GM23338 (cell line): ENCODE data around the gene SPECC1. TPM values are rescaled to one million over a fixed set of nuclear protein-coding genes. Genes with fewer than 3 reads are reported as not detected.

ENCODE experiments used
- ATAC-seq: fragments of 200-7000 bp; cut with Tn5 transposase; 3 replicates; pipeline ENCODE4 v1.9.1; 2020
- DNase-seq: peaks from one replicate; pipeline ENCODE4 v3.0.0-alpha.2; 2015; ENCODE audit warnings: low spot score
- H2AFZ ChIP-seq: fragments of 200-600 bp; sonication (generic); 2 replicates; pipeline ENCODE4 v1.8.0; 2016; ENCODE audit warnings: antibody characterized with exemption, mild to moderate bottlenecking, moderate library complexity
- H3F3A ChIP-seq: fragments of 200-600 bp; sonication (generic); replicated peaks from 2 replicates; pipeline ENCODE4 v1.8.0; 2017; ENCODE audit warnings: antibody characterized with exemption, mixed run types, low read depth
- H3K27ac ChIP-seq: fragments of 200-600 bp; sonication (generic); 2 replicates; pipeline ENCODE4 v1.6.1; 2016; ENCODE audit warnings: low read depth
- H3K27me3 ChIP-seq: fragments of 200-600 bp; sonication (generic); 2 replicates; pipeline ENCODE4 v1.8.0; 2016; ENCODE audit warnings: mild to moderate bottlenecking, mixed run types, moderate library complexity; ENCODE audit not compliant: insufficient read depth
- H3K36me3 ChIP-seq: fragments of 200-600 bp; sonication (generic); 2 replicates; pipeline ENCODE4 v1.8.0; 2016; ENCODE audit warnings: mild to moderate bottlenecking; ENCODE audit not compliant: insufficient read depth
- H3K4me1 ChIP-seq: fragments of 200-600 bp; sonication (generic); 2 replicates; pipeline ENCODE4 v1.8.0; 2016; ENCODE audit warnings: mild to moderate bottlenecking, moderate library complexity; ENCODE audit not compliant: insufficient read depth
- H3K4me2 ChIP-seq: fragments of 200-600 bp; sonication (generic); 2 replicates; pipeline ENCODE4 v1.7.1; 2017; ENCODE audit warnings: mixed run types
- H3K4me3 ChIP-seq: fragments of 200-600 bp; sonication (generic); 2 replicates; pipeline ENCODE4 v1.6.1; 2016; ENCODE audit warnings: mixed run types
- H3K79me2 ChIP-seq: fragments of 200-600 bp; sonication (generic); replicated peaks from 2 replicates; pipeline ENCODE4 v1.8.0; 2017; ENCODE audit warnings: mild to moderate bottlenecking; ENCODE audit not compliant: insufficient read depth
- H3K9me2 ChIP-seq: fragments of 200-600 bp; sonication (generic); 2 replicates; pipeline ENCODE4 v1.8.0; 2017; ENCODE audit not compliant: insufficient read depth
- H4K20me1 ChIP-seq: fragments of 200-600 bp; sonication (generic); replicated peaks from 2 replicates; pipeline ENCODE4 v1.8.0; 2017; ENCODE audit warnings: mild to moderate bottlenecking; ENCODE audit not compliant: insufficient read depth
- H3K27ac Mint-ChIP-seq: 2 replicates; pipeline ENCODE4 v1.8.0; 2020; ENCODE audit warnings: inconsistent platforms, mild to moderate bottlenecking, moderate library complexity, mixed read lengths
- H3K27me3 Mint-ChIP-seq: 3 replicates; pipeline ENCODE4 v1.8.0; 2022; ENCODE audit warnings: low read depth, mild to moderate bottlenecking, moderate library complexity, mixed read lengths, inconsistent platforms; ENCODE audit not compliant: insufficient read depth, poor library complexity
- H3K36me3 Mint-ChIP-seq: 3 replicates; pipeline ENCODE4 v1.8.0; 2021; ENCODE audit warnings: low read depth, mild to moderate bottlenecking, inconsistent platforms, moderate library complexity, mixed read lengths
- H3K4me1 Mint-ChIP-seq: 3 replicates; pipeline ENCODE4 v1.8.0; 2020; ENCODE audit warnings: mild to moderate bottlenecking, inconsistent platforms, mixed read lengths
- H3K4me3 Mint-ChIP-seq: 3 replicates; pipeline ENCODE4 v1.8.0; 2021; ENCODE audit warnings: moderate library complexity, mild to moderate bottlenecking, inconsistent platforms, mixed read lengths
- H3K9me3 Mint-ChIP-seq: 3 replicates; pipeline ENCODE4 v1.8.0; 2020; ENCODE audit warnings: moderate library complexity, mild to moderate bottlenecking, inconsistent platforms, mixed read lengths
- EZH2 ChIP-seq: fragments of 200-600 bp; sonication (generic); IDR thresholded peaks from one replicate; pipeline ENCODE4 v1.8.0; 2017; ENCODE audit warnings: antibody characterized with exemption, mild to moderate bottlenecking, low read depth; ENCODE audit not compliant: unreplicated experiment
- EZH2phosphoT487 ChIP-seq: fragments of 200-600 bp; sonication (generic); IDR thresholded peaks from one replicate; pipeline ENCODE4 v1.8.1; 2018; ENCODE audit warnings: antibody characterized with exemption; ENCODE audit not compliant: unreplicated experiment
- JUNB ChIP-seq: IDR thresholded peaks from one replicate; pipeline ENCODE4 v1.6.1; 2016; ENCODE audit warnings: antibody characterized with exemption; ENCODE audit not compliant: unreplicated experiment
- NANOG ChIP-seq: IDR thresholded peaks from 2 replicates; pipeline ENCODE4 v1.6.1; 2016; ENCODE audit warnings: antibody characterized with exemption, borderline replicate concordance
- POLR2AphosphoS5 ChIP-seq: IDR thresholded peaks from 2 replicates; pipeline ENCODE4 v1.6.1; 2016; ENCODE audit warnings: antibody characterized with exemption, low read depth
- STAT1 ChIP-seq: IDR thresholded peaks from one replicate; pipeline ENCODE4 v1.6.1; 2016; ENCODE audit warnings: antibody characterized with exemption; ENCODE audit not compliant: unreplicated experiment
- ZNF114 ChIP-seq: fragments of 250-450 bp; sonication (Bioruptor Pico); IDR thresholded peaks from 2 replicates; pipeline ENCODE4 v1.5.0; 2020; ENCODE audit warnings: mild to moderate bottlenecking, moderate library complexity
- ZNF331 ChIP-seq: fragments of 250-450 bp; sonication (Bioruptor Pico); IDR thresholded peaks from 2 replicates; pipeline ENCODE4 v1.5.0; 2020; ENCODE audit warnings: low read depth, mild to moderate bottlenecking, moderate library complexity
- ZNF462 ChIP-seq: fragments of 250-450 bp; sonication (Bioruptor Pico); IDR thresholded peaks from 2 replicates; pipeline ENCODE4 v1.5.0; 2020; ENCODE audit warnings: mild to moderate bottlenecking, moderate library complexity
- polyA plus RNA-seq: library from polyadenylated mRNA; unstranded; fragments of >200 nt; fragmentation: Nextera tagmentation; extraction: Ambion mirVana; gene quantifications from 2 replicates; pipeline ENCODE4 v1.2.1, GENCODE V29; 2016
- total RNA-seq: library from RNA; depleted of rRNA; stranded (reverse); fragments of >200 nt; shearing (Covaris generic); gene quantifications from 2 replicates; pipeline ENCODE4 v1.2.3, GENCODE V29; 2014
- TF ChIP-seq, protein P1 (sequence below), 2 experiments: fragments of 200-600 bp in 1 of 2; sonication (generic) in 1 of 2; conservative IDR thresholded peaks; 2 replicates each; pipeline versions ENCODE4 v1.5.1 to v1.6.1; 2016 to 2017; ENCODE audit warnings: antibody characterized with exemption in 2 of 2, low read depth in 2 of 2, mild to moderate bottlenecking in 2 of 2, moderate library complexity in 1 of 2
- TF ChIP-seq, protein P2 (sequence below): IDR thresholded peaks from 2 replicates; pipeline ENCODE4 v1.6.1; 2016; ENCODE audit warnings: antibody characterized with exemption

The SPECC1 gene
- total and polyA plus RNA-seq, 2 experiments from 2014 or later: 42.6 to 101 TPM

- Mint-ChIP-seq H3K27me3 (peaks cover 5% of the 10 kb centered on the region), H3K4me1 (peaks cover 34% of the 10 kb centered on the region), H3K4me3 (no peak overlapping the region), H3K9me3 (no peaks in the 10 kb centered on the region; the same call in 2 of the 3 replicates), H3K36me3 (no peaks in the 10 kb centered on the region; the same call in 2 of the 3 replicates), H3K27ac (no peak overlapping the region)
- no peaks in the 10 kb centered on the region for H4K20me1 ChIP-seq
- peaks cover 6% of the 10 kb centered on the region; the same call in 1 of the 2 replicates for H3K4me1 ChIP-seq
- H3K9me2 ChIP-seq: no peaks in the 10 kb centered on the region
- TF ChIP-seq ZNF114 (CRISPR knock-in tag) (no peak), EZH2 (no peak), JUNB (no peak), EZH2phosphoT487 (no peak), POLR2AphosphoS5 (no peak), ZNF462 (CRISPR knock-in tag) (no peak), ZNF331 (CRISPR knock-in tag) (no peak), STAT1 (no peak), NANOG (no peak)
- TF ChIP-seq, protein P1, sequence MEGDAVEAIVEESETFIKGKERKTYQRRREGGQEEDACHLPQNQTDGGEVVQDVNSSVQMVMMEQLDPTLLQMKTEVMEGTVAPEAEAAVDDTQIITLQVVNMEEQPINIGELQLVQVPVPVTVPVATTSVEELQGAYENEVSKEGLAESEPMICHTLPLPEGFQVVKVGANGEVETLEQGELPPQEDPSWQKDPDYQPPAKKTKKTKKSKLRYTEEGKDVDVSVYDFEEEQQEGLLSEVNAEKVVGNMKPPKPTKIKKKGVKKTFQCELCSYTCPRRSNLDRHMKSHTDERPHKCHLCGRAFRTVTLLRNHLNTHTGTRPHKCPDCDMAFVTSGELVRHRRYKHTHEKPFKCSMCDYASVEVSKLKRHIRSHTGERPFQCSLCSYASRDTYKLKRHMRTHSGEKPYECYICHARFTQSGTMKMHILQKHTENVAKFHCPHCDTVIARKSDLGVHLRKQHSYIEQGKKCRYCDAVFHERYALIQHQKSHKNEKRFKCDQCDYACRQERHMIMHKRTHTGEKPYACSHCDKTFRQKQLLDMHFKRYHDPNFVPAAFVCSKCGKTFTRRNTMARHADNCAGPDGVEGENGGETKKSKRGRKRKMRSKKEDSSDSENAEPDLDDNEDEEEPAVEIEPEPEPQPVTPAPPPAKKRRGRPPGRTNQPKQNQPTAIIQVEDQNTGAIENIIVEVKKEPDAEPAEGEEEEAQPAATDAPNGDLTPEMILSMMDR (conservative IDR thresholded peaks at IDR 0.05; ENCODE audit: low read depth in 2 of 2): no peak
- TF ChIP-seq, protein P2, sequence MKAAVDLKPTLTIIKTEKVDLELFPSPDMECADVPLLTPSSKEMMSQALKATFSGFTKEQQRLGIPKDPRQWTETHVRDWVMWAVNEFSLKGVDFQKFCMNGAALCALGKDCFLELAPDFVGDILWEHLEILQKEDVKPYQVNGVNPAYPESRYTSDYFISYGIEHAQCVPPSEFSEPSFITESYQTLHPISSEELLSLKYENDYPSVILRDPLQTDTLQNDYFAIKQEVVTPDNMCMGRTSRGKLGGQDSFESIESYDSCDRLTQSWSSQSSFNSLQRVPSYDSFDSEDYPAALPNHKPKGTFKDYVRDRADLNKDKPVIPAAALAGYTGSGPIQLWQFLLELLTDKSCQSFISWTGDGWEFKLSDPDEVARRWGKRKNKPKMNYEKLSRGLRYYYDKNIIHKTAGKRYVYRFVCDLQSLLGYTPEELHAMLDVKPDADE: no peak
- DNase-seq (no peak), ATAC-seq (no peak)
- H3K27ac ChIP-seq: no peak overlapping the region
- no peaks in the 10 kb centered on the region for H3K36me3 ChIP-seq
- no peaks in the 10 kb centered on the region for H3F3A ChIP-seq
- H3K27me3 ChIP-seq: no peaks in the 10 kb centered on the region
- H2AFZ ChIP-seq: no peak overlapping the region; the same call in 1 of the 2 replicates
- H3K79me2 ChIP-seq: no peaks in the 10 kb centered on the region
- H3K4me3 ChIP-seq: no peak overlapping the region
- no peak overlapping the region for H3K4me2 ChIP-seq
Measured at GRCh38 chr17:20084621-20085282, 75.6 kb downstream of the SPECC1 start.
